ENCODE results near the gene ME1.
A peak's percentile ranks its signal among the peaks of the same experiment; 100 is the strongest.
"Not testable (repeated sequence)": the region's sequence is repeated elsewhere in the genome, so short reads cannot be mapped to it uniquely, and the experiment has no call there.

The ME1 gene

DNA sequence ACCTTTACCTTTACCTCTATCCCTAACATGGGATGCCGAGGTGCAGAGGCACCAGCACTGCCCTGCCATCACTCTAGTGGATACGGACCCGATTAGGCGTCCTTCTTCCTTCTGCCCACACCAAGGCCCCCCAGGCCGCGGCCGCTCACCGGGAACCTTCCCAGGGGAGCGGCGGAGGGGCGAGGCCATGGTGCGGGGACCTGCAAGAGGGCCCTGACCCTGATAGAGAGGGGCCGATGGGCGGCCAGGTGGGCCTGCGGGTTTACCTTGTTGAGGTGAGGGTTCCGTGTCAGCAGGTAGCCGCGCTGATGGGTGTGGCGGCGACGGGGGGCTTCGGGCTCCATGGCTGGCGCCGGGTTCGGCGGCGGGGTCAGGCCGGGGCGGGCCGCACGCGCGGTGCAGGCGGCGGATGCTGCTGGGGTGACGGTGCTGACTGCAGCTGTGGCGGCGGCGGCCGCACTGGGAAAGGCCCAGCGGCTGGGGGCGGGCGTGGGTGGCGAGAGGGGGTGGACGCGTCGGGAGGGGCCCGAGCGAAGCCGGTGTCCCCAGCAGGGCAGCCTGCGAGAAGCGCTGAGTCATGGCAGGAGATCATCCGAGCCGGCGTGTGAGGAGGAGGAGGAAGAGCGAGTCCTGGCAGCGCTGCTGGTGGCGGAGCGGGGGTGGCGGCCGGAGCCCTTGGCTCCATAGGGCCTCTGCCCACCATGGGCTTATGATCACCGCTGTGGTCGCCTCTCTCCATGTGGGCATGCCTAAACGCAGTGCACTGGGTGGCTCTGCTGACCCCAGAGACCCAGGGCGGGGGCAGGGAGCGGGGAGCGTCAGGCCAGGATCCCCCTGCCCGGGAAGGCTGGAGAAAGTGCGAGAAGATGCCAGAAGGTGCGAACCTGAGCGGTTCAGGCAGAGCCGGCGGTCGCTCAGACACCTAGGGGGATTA, at the start of gene ME1:
ME1 (minus strand) TSS at position 441 of the 934 bp plus-strand sequence; CDS start at position 344, 97 bp downstream.
- peak; percentile 45 for DNase-seq

GRCh38 chr6:83480470-83480869, 49.6 kb upstream of the ME1 start:
- no peak for DNase-seq

DNA sequence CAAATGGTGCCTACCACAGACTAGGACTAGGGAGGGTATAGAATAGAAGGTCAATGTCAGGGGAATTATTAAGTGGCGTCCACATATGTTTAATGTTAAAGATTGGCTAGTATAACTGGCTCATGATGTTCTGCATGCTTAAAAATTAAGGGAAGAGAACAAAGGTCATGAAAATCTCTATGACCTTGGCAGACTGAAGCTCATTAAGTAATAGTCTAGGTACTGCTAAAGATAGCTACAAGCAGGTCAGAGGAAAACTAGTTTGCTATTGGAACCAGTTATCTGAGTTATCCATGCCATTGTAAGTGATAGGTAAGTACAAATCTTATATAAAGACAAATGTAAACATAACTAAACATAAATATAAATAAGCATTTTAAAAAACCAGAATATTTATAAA, 48.5 kb upstream of the ME1 start:
- no peak for DNase-seq

DNA sequence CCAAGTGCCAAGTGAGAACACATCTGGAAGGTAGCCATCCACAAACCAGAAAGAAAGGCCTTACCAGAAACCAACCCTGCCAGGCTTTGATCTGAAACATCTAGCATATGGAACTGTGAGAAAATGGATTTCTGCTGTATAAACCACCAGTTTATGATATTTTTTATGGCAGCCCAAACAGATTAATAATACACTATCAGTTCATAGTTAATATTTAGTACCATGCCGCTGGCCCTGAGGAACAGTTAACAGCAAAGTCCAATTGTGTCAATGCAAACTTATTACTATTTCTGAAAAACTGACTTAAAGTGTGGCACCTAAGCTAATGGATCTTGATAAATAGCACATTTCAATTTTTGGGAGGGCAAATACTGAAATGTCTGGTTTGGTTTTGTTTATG, 46.1 kb upstream of the ME1 start:
- no peak for DNase-seq

DNA sequence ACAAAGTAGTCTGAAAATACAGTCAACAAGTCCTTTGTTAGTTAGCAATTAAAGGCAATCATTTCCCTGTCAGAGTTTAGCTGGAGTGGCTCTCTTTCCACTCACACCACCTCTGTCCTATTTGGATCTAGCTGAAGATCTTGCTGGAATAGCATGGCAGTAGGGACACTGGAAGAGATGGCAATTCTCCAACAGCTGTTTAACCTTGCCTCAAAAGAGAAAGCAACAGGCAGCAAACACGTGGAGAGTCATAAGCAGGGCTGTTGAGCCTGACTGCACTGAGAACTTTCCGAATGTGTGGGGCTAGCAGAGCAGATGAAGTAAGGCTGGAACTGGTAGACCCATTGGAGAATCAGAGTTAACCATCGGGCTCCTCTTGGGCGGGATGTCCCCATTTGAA, 43.5 kb upstream of the ME1 start:
- peak; percentile 89 for DNase-seq

DNA sequence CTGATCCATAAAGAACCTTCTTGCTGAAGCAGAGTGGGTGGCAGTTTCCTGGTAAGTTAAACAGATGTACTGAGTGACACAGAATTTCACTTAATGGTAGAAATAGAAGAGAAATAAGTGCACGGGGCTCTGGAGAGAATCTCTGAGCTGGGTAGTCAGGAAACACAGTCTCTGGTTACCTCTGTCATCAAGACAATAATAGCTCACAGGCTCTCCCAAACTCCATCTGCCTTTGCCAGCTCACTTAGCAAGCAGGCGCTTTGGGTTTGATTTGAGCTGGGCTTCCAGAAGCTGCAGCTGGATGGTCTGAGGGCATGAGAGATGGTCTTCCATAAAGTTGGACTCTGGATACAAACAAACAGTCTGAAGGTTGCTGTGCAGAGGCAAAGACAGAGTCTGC, 41.9 kb upstream of the ME1 start:
- no peak for DNase-seq

DNA sequence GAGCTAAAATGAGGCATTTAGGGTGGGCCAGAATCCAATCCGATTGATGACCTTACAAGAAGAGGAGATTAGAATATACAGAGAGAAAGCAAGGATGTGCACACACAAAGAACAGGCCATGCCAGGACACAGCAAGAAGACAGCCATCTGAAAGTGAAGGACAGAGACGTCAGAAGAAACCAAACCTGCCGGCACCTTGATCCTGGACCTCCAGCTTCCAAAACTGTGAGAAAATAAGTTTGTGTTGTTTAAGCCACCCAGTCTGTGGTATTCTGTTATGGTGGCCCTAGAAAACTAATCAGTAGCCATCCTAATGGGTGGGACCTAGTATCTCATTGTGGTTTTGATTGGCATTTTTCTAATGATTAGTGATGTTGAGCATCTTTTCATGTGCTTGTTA, 39.7 kb upstream of the ME1 start:
- DNase-seq: no peak

- no peak for DNase-seq
Observed at GRCh38 chr6:83470001-83470400, 39.1 kb upstream of the ME1 start.

GRCh38 chr6:83467620-83468036, 36.8 kb upstream of the ME1 start:
- DNase-seq: no peak

- no peak for DNase-seq
Observed at GRCh38 chr6:83466328-83466727, 35.5 kb upstream of the ME1 start.

DNA sequence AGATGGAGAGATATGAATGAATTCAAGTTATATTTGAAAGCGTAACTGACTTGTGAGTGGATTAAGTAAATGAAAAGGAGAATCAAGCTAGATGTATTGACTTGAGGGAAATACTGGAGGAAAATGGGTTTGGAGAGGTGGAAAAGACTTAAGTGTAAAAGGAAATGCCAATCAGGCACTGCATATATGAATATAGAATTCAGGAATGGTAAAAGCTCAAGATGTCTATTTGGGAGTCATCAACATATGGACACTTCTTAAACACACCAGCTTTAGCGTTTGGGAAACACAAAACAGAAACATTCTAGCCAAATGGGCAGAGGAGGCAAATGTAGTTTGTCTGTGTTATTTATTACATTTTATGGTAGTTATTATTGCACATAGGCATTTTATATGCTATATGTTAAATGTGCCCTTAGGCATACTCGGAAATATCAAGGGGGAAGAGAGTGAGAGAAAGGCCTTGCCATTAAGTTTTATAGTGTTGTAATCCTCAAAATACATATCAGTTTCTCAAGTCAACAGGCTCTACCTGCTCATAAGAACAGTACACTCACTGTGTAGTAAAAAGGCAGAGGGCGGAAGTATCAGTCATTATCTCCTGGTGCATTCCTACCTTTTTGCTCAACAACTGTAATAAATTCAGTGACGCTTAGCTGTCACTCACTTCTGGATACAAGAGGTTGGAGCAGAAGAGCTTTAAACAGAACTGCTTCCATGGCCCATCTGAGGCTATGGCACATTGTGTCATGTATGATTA, 33.7 kb upstream of the ME1 start:
- DNase-seq: no peak

DNA sequence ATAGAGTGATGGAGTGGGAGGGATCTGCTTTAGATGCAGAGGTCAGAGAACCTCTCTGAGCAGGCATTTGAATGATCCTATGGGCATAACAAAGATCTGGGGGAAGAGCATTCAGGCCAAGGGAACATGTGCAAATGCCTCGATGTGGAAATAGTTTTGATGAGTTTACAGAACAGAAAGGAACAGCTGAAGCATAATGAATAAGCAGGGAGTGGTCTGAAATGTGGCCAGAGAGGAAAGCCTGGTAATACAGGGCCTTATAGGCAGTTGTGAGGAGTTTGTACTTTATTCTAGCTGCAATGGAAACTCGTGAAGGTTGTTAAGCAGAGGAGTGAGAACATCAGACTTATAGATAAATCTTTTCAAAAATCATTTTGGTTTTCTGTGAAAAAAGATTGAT, 33.0 kb upstream of the ME1 start:
- no peak for DNase-seq

GRCh38 chr6:83462524-83462923, 31.7 kb upstream of the ME1 start:
- no peak for DNase-seq

DNA sequence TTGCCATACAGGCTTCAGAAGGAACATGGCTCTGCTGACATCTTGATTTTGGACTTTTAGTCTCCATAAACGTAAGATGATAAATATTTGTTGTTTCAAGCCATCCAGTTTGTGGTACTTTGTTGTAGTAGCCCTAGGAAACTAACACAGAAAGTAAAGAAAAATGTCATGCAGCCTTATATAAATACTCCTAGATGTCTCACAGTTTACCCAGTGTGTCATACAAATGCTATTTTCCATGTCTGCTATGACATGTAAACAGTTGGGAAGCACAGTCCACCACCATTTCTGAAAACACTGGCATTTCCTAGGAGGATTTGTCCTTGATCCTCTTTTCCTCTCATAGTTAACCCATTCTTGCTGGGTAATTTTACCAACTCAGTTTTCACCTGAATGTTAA, 30.6 kb upstream of the ME1 start:
- no peak for DNase-seq

DNA sequence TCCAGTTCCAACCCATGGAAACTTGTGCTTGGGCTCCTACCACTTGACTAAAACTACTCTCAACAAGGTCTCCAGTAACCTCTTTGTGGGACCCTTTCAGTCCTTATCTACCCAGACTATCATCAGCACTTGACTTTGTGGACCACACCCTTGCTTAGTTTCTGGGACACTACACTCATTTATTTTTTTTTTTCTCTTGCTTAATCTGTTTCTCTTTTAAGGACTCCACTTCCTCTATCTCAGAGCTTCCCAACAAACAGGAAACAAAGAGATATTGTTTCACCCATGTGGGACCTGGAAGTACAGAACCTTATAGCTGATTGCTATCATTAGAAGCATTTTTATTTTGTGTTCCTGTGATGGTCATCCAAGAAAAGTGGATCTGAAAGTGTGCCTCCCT, 28.8 kb upstream of the ME1 start:
- no peak for DNase-seq

DNA sequence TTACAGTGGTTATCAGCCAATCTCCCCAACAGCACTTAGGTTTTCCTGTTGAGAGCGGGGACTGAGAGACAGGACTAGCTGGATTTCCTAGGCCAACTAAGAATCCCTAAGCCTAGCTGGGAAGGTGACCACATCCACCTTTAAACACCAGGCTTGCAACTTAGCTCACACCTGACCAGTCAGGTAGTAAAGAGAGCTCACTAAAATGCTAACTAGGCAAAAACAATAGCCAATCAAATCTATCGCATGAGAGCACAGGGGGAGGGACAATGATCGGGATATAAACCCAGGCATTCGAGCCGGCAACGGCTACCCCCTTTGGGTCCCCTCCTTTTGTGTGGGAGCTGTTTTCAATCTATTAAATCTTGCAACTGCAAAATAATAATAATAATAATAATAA, 19.2 kb upstream of the ME1 start:
- not testable (repeated sequence) for DNase-seq

DNA sequence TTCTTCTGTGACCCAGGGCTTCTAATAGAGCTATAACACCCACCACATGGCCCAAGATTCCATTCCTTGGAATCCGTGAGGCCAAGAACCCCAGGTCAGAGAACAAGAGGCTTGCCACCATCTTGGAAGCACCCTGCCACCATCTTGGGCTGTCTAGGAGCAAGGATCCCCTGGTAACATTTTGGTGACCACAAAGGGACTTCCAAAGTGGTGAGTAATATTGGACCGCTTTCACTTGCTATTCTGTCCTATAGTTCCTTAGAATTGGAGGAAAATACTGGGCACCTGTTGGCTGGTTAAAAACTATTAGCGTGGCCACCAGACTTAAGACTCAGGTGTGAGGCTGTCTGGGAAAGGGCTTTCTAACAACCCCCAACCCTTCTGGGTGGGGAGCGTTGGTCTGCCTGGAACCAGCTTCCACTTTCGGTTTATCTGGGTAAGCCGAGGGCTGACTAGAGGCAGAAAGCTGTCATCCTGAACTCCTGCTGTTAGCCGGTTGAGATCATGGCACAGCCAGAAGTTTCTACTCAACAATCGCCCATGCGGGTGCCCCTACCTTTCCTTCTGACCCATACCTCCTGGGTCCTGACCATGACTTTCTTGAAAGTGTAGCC, 13.3 kb upstream of the ME1 start:
- DNase-seq: not testable (repeated sequence)

GRCh38 chr6:83443516-83443915, 12.7 kb upstream of the ME1 start:
- DNase-seq: no peak

DNA sequence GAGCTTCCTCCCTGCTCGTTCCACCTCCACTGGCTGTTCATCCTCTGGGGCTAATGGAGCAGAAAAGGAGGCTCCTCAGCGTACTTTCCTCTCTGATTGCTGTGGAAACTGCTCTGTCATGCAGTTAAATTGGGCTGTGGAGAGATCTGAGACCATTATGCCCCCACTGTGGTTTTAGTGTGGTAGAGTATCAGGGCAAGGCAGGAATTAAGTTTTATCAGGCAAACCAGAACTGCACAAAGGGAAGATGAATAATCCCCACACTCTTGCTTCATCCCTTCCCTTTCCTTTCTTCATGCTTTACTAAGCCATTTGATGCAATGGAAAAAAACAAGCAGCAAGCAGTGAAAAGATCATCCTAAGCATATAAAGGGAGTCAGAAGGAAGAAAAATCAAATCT, 11.9 kb upstream of the ME1 start:
- no peak for DNase-seq

DNA sequence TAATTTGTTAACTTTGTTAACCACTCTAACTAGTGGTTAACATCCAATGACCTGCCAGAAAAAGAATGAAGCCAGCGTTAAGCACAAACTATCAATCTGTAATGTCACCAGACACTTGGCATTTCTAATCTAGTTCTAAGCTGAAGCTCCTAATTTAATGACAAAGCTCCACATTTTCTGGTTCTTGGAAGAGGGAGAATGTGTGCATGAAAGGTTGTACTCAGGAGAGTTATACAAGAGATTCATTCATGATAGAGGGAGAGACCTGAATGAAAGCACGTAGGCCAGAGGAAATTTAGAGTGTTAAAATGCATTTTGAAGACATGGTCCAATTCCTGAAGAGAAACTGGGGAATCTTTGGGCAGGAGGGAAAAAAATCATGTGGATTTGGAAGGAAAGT, 8.3 kb upstream of the ME1 start:
- no peak for DNase-seq

GRCh38 chr6:83436674-83437073, 5.8 kb upstream of the ME1 start:
- no peak for DNase-seq

DNA sequence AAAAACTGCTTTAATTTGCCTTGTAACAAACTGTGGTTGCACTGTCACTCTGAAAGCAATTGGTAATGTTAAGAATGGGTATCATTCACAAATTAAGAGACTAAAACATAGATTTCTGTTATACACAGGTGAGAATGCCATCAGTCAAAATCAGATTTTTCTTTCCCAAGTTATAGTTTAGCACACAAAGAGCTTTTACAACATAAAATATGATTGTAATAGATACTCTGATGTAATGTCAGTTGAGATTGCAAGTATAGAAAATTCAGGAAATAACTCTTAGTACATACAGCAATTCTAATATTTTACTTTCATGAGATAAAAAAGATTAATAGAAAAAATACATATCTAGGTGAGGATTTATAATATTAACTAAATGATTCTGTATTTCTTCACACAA, 2.3 kb upstream of the ME1 start:
- DNase-seq: no peak

DNA sequence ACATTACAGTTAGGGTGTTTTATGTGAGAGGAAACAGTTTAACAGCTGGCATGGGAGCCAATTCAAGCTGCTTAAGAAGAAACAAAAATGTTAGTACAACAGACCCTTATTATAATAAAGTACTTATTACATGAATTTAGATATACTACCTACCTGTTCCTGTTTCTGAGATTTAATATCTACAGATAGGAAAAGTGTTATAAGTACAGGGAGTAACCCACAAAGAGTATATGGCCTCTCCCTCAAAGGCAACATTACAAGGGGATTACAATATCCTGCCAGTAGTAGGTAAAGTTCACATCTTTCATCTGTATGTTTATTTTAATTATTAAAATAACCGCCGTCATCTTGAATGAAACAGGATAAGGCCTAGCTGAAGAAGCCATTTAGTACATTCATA, 1.8 kb upstream of the ME1 start:
- no peak for DNase-seq
